PFSK-1 (cell line): ENCODE data around the gene KCNIP3.

Experiments
- FOXP2 ChIP-seq: optimal IDR thresholded peaks from 2 replicates; pipeline ENCODE3; 2011; ENCODE audit warnings: borderline replicate concordance, control low read depth, inconsistent platforms; ENCODE audit not compliant: insufficient read depth; ENCODE audit errors: extremely low read length, extremely low read depth
- POLR2AphosphoS5 ChIP-seq: IDR thresholded peaks from 2 replicates; pipeline ENCODE4 v1.6.1; 2012; ENCODE audit warnings: low read depth, mild to moderate bottlenecking, control low read depth, low read length, moderate library complexity
- REST ChIP-seq, 2 experiments: IDR thresholded peaks; 2 replicates each; pipeline versions ENCODE4 v1.6.1 to v1.8.0; 2011 to 2012; ENCODE audit warnings: low read depth in 2 of 2, low read length in 2 of 2, control low read depth in 1 of 2, inconsistent platforms in 1 of 2, mild to moderate bottlenecking in 1 of 2, moderate library complexity in 1 of 2; ENCODE audit not compliant: insufficient read depth in 1 of 2
- SIN3A ChIP-seq: IDR thresholded peaks from 2 replicates; pipeline ENCODE4 v1.6.1; 2012; ENCODE audit warnings: mild to moderate bottlenecking, low read length, moderate library complexity, borderline replicate concordance; ENCODE audit not compliant: insufficient read depth
- TAF1 ChIP-seq: IDR thresholded peaks from 2 replicates; pipeline ENCODE4 v1.6.1; 2012; ENCODE audit warnings: low read length, control low read depth, borderline replicate concordance; ENCODE audit not compliant: insufficient read depth

The KCNIP3 gene

DNA sequence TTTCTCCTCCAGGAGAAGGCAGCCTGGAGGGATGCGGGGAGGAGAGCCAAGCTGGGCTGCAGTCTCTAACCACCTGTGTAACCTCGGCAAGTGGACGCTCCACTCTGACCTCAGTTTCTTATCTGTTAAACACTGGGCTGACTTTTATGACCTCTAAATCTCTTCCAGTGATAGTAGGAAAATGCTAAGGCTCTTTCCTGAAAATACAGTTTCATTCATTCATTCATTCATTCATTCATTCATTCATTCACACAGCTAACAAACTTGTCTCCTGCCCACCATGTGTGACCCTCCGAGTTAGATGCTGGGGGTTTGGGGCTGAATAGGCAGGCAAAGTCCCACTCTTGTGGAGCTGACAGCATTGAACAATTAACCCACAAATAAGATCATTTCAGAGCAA lies 13.6 kb upstream of the KCNIP3 start:
- TF ChIP-seq TAF1 (no peak), FOXP2 (no peak), REST (IDR thresholded peaks at IDR 0.05; ENCODE audit: insufficient read depth in 1 of 2, low read depth in 2 of 2, low read length in 2 of 2) (no peak), SIN3A (no peak), POLR2AphosphoS5 (no peak)

DNA sequence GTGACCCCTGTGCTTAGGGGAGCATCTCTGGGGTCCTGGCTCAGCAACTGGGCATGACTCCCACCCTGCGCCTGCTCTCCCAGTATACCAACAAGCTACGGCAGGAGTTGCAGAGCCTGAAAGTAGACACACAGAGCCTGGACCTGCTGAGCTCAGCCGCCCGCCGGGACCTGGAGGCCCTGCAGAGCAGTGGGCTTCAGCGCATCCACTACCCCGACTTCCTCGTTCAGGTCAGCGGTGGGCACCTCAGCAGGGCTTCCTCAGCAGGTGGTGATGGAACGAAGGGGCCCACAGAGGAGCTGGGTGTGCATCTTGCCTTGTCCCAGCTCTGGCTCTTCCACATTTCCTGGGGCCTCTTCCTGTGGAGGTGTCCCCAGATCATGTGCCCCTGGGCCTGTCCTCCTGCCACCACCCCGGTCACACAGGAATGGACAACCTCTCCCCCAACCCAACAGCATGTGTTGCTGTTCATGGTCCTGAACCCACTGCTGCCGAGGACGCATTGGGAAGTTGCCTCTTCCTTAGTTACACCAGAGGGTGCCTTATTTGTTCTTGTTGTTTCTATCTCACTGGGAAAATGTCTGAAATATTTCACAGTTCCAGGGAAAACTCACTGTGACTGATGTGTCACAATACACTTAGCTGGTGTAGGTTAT lies 12.1 kb upstream of the KCNIP3 start:
- TF ChIP-seq TAF1 (no peak), SIN3A (no peak), REST (IDR thresholded peaks at IDR 0.05; ENCODE audit: insufficient read depth in 1 of 2, low read depth in 2 of 2, low read length in 2 of 2) (peak in 1 of 2 experiments; percentile 87; a peak in 2 of 4 replicates), FOXP2 (no peak), POLR2AphosphoS5 (no peak)

- TF ChIP-seq SIN3A: no peak
Measured at GRCh38 chr2:95285542-95285932, 11.6 kb upstream of the KCNIP3 start.

DNA sequence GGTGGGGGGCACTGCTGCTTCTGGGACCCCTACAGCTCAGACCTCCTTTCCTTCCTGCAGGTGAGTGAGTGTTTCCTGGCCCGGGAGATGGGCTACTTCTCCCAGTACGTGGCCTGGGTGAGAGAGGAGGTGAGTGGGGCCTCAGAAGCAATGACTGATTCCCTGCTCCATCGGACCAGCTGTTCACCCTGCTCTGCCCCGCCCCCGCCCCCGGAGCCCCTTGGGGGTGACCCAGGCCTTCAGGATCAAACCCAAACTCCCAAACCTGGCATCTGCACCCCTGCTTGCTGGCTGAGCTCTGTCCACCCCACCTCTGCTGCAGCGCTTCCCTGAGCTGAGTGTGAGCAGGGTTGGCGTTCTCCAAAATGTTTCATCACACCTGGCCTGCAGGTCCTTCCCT lies 9.8 kb upstream of the KCNIP3 start:
- TF ChIP-seq SIN3A: no peak
- no peak for TF ChIP-seq FOXP2
- no peak for TF ChIP-seq POLR2AphosphoS5
- no peak for TF ChIP-seq TAF1
- no peak for TF ChIP-seq REST (IDR thresholded peaks at IDR 0.05; ENCODE audit: insufficient read depth in 1 of 2, low read depth in 2 of 2, low read length in 2 of 2)

DNA sequence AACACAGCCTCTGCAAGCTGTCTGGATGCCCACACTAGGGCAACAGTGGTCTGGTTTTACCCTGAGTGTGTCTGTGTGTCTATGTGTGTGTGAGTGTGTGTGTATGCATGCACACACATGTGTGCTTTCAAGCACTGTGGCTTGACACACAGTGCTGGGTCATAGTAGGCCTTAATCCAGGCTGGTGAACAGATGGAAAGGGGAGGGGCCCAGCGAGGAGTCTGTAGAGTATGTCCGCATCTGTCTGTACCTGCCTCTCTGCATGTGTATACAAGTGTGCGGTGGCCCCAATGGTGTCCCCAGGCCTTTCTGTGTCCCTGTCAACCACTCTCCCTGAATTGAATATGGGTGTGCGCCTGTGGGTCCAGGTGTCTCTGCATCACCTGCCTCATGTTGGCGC lies 9.3 kb upstream of the KCNIP3 start:
- TF ChIP-seq FOXP2 (no peak), REST (IDR thresholded peaks at IDR 0.05; ENCODE audit: insufficient read depth in 1 of 2, low read depth in 2 of 2, low read length in 2 of 2) (no peak), POLR2AphosphoS5 (no peak), SIN3A (no peak)

GRCh38 chr2:95289253-95289652 lies 7.9 kb upstream of the KCNIP3 start:
- TF ChIP-seq SIN3A (no peak), POLR2AphosphoS5 (no peak), REST (IDR thresholded peaks at IDR 0.05; ENCODE audit: insufficient read depth in 1 of 2, low read depth in 2 of 2, low read length in 2 of 2) (no peak), TAF1 (no peak), FOXP2 (no peak)
